Measurements from ENCODE around the gene MBP. TPM values are rescaled to one million over a fixed set of nuclear protein-coding genes. Genes with fewer than 3 reads are reported as not detected.
"Not testable (repeated sequence)": the region's sequence is repeated elsewhere in the genome, so short reads cannot be mapped to it uniquely, and the experiment has no call there.

Gene MBP
- polyA plus RNA-seq, 1 donor from 2014 or later = 3.3 TPM

- no peak for TF ChIP-seq CTCF (IDR thresholded peaks at IDR 0.05; ENCODE audit: poor library complexity, severe bottlenecking)
- no peak for TF ChIP-seq EZH2 (IDR thresholded peaks at IDR 0.05; ENCODE audit: borderline replicate concordance, insufficient read depth, low read length, poor library complexity, severe bottlenecking)
These were observed 141.4 kb downstream of the MBP start (continued) for GRCh38 chr18:76991021-76991688.

- H3K9ac ChIP-seq (ENCODE audit: low read length); H3K79me2 ChIP-seq (replicated peaks; ENCODE audit: insufficient read depth, low read length); H3F3A ChIP-seq (ENCODE audit: insufficient read depth, low read length, poor library complexity, severe bottlenecking); H2AFZ ChIP-seq (ENCODE audit: low read depth, low read length); H3K27ac ChIP-seq (ENCODE audit: low read length); H4K20me1 ChIP-seq (ENCODE audit: insufficient read depth); H3K9me3 ChIP-seq (ENCODE audit: low read length); H3K36me3 ChIP-seq (ENCODE audit: insufficient read depth, low read length); H3K4me3 ChIP-seq (ENCODE audit: low read length); H3K9me2 ChIP-seq (ENCODE audit: insufficient read depth, low read length); H3K27me3 ChIP-seq (ENCODE audit: insufficient read depth, low read depth, low read length); H3K4me2 ChIP-seq (ENCODE audit: low read length): not testable (repeated sequence)
These were observed 142.1 kb downstream of the MBP start for GRCh38 chr18:76990343-76991020.

- Histone ChIP-seq H4K20me1 (ENCODE audit: insufficient read depth) (no peaks in the 10 kb centered on the region), H3K4me3 (ENCODE audit: low read length) (no peak overlapping the region), H3F3A (ENCODE audit: insufficient read depth, low read length, poor library complexity, severe bottlenecking) (no peaks in the 10 kb centered on the region), H3K27me3 (ENCODE audit: insufficient read depth, low read depth, low read length) (no peaks in the 10 kb centered on the region), H3K9me3 (ENCODE audit: low read length) (no peaks in the 10 kb centered on the region), H3K9ac (ENCODE audit: low read length) (no peak overlapping the region), H3K9me2 (ENCODE audit: insufficient read depth, low read length) (no peaks in the 10 kb centered on the region), H3K4me2 (ENCODE audit: low read length) (no peak overlapping the region), H2AFZ (ENCODE audit: low read depth, low read length) (no peak overlapping the region), H3K79me2 (replicated peaks; ENCODE audit: insufficient read depth, low read length) (no peaks in the 10 kb centered on the region), H3K27ac (ENCODE audit: low read length) (no peak overlapping the region), H3K36me3 (ENCODE audit: insufficient read depth, low read length) (no peaks in the 10 kb centered on the region)
- TF ChIP-seq RAD21 (conservative IDR thresholded peaks at IDR 0.05) = no peak
- no peak for TF ChIP-seq EZH2 (IDR thresholded peaks at IDR 0.05; ENCODE audit: borderline replicate concordance, insufficient read depth, low read length, poor library complexity, severe bottlenecking)
- TF ChIP-seq TAF1 (IDR thresholded peaks at IDR 0.05; ENCODE audit: low read depth) = no peak
- TF ChIP-seq EP300 (conservative IDR thresholded peaks at IDR 0.05; ENCODE audit: poor library complexity, severe bottlenecking) = no peak
- no peak for TF ChIP-seq SMC3 (conservative IDR thresholded peaks at IDR 0.05; ENCODE audit: poor library complexity)
- TF ChIP-seq REST (IDR thresholded peaks at IDR 0.05; ENCODE audit: borderline replicate concordance) = no peak
- no peak for TF ChIP-seq CTCF (IDR thresholded peaks at IDR 0.05; ENCODE audit: poor library complexity, severe bottlenecking)
- TF ChIP-seq MXI1 (conservative IDR thresholded peaks at IDR 0.05; ENCODE audit: poor library complexity, severe bottlenecking) = no peak
- TF ChIP-seq POLR2AphosphoS5 (IDR thresholded peaks at IDR 0.05) = no peak
These were observed 142.9 kb downstream of the MBP start for GRCh38 chr18:76989647-76990190.

Data from neural cell (in vitro differentiated cells).